Hypothalamus (tissue), 51 donors: ENCODE measurements around the gene AQP9.
A peak's percentile ranks its signal among the peaks of the same experiment; 100 is the strongest.

Experiments used
- DNase-seq, 51 donors: peaks; one replicate each; lab custom pipeline; 2025; lab: John Stamatoyannopoulos, UW

AQP9 gene

DNA sequence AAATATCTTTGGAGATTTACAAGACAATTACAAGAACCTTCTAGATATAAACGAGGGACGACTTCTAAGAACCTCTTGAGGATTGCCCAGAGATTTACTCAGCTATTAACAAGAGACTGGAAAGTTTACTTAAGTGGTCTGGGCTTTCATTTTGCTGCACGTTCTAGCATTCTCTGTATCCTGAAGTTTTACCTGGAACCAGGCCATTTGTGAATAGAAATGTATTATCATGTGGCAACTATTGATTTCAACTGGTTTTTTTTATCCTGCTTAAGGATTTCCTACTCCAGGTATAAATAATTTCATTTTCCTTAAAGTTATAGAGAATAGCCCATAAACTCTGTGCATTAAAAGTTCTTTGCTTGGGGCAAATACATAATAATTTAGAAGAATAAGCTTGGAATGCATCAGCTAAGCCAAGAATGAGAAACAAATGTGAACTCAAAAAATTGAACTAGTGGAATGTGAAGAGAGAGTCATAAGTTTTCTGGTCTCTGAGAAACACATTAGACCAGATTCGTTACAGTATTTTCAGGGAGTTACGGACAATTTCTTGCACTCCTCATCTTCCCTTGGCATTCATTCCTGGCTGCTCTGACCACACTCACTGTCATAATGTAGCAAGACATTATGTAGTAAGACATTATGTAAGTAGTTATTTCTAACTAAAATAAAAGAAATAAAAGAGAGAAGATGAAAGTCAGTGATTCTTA is 1.3 kb downstream of the AQP9 start:
- DNase-seq, result no peak

DNA sequence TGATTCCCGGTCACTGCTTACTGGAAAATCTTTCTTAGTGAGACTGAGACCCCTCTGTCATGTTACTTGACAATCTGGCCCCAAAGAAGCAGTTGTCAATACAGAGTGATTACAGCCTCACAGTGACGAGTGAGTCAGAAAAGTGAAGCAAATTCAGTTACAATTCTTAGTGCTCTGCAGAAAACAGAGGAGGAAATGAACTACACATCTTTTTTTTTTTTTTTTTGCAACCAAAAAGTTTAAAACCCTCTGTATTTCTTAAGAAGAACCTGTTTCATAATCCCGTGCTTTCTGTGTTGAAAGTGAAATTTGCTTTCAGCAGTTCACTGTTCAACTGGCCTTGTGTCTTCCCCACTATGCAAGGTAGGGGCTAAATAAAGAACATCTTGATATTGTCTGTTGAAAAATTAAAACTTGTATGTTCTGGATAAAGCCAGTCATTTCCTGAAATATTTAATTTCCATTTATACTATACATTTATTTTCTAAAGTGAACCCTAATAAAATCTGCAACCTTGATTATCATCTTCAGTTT is 1.9 kb downstream of the AQP9 start:
- no peak for DNase-seq

DNA sequence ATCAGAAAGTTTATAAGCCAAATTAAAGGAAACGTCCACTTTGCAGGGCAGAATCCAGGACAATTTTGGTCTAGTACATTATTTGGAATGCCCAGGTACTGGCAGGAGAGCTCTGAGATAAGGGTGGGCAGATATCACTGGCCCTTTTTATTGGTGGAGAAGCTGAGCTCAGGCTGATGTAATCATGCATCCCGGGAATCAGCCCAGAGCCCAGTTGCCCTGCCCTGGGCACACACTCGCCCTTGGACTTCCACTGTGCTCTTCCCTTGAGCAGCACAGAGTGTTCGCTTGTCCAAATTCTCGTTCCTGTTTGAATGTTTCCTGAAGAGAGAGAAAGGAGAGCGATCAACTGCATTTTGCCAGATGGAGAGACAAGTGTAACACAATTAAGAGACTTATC is 3.7 kb downstream of the AQP9 start:
- no peak for DNase-seq

DNA sequence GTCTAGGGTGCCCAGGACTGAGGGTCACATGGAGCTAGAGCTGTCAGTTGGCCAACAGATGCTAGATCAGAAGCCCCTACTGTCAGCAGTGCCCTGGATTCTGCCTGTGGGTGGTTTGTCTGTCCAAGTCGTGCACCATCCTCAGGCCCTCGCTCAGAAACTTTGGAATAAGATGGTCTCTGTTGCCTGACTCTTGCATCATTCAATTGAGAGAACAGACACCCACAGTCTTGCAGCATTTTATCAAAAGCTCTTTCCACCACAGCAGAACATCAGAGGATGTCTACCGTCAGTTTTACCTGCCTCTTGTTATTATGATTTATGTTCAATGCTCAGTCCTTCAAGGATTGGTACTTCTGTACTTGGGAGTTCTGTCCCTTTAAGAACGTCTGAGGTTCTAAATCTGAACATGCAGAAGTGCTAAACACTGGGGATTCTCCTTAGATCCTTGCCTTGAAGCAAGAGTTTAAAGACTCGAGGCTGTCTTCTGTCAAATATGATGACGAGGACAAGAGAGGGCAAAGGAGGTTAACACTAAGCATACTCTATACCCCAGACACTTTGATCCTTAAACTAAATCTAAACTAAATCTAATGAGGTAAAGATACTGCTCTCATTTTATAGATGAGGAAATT is 4.8 kb downstream of the AQP9 start:
- no peak for DNase-seq

DNA sequence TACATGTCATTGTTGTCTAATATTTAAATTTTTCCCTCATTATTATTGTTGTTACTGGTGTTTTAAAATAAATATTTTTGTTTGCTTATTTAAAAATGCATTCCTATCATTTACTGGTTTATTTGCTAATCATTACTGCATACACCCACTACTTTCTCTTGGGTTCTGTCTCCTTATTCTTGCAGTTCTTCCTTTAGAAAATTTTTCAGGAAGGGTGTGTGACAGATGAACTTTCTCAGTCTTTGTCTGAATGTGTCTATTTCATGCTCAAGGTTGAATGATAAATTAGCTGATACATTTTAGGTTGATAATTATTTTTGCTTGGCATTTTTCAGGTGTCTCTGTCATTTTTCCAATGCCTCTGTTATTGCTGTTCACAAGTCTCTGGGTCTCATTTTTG is 7.4 kb downstream of the AQP9 start:
- DNase-seq, result no peak

DNA sequence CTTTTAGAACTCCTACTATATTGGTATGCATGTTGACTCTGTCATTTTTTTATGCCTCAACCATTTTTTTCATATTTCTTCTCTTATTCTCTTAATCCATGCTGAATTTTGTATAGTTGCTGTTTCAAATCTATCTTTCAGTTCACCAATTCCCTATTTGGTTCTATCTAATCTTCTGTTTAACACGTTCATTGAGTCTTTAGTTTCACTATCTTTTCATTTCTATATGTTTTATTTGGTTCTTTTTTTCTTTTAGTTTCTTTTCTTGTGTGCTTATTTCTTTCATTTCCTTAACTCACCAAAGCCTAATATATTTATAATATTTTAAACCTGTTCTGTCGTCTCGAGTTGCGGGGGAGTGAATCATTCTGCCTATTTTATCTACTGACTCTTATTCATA is 8.0 kb downstream of the AQP9 start:
- DNase-seq, result no peak

DNA sequence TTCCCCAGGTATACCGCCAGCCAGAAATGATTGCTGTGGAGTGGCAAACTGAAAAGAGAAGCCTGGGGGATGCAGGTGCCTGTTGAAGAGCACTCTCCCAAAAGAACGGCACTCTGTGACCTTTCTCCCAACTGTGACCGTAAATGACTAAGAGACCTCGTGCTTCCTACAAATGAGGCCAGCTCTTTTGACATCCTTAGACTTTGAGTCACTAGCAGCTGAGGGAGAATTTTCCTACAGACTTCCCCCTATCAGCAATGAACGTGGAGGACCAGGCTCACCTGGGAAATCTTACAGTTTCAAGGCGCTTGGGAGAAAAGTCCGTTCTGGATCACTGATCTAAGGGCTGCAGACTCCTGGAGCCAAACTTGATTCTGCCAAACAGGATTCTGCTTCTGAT is 8.6 kb downstream of the AQP9 start:
- peak in 1 of 51 donors; percentile 17 for DNase-seq

DNA sequence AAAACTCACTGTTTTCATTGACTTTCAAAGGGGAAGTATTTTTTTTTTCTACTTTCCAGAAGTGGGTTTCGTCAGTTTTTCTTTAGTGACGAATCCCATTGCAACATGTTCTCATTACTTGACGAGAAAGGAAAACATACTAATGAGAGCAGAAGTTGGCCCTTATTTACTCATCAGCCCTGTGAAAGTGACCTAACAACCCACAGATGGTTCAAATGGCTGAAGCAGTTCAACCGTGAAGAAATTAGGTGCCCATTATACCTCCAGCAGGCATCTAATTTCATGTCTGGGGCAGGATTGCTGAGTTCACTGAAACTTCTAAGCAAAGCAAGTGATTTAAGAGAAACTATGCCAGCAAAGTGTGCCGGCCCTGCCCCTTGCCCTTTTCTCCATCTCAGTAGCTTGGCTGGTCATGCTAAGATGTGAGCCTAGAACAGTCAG is 9.0 kb downstream of the AQP9 start:
- DNase-seq, result no peak

DNA sequence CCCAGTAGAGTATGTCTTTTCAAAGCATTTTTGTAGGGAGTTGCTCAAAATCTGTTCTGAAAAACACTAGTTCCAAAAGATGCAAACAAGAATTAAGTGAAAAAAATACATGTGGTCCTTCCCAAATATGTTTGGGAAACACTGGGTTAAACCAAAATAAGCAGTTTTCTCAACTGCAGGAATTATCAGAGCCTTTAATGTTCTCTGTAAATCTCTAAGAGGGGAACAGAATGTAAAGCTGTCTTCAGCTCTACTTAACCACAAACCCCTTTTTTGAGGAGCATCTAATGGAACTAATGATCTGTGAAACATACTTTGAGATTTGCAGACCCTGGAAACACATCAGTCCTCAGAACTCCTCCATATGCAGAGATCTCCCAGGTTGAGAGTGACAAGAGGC is 9.9 kb downstream of the AQP9 start:
- DNase-seq, result no peak

DNA sequence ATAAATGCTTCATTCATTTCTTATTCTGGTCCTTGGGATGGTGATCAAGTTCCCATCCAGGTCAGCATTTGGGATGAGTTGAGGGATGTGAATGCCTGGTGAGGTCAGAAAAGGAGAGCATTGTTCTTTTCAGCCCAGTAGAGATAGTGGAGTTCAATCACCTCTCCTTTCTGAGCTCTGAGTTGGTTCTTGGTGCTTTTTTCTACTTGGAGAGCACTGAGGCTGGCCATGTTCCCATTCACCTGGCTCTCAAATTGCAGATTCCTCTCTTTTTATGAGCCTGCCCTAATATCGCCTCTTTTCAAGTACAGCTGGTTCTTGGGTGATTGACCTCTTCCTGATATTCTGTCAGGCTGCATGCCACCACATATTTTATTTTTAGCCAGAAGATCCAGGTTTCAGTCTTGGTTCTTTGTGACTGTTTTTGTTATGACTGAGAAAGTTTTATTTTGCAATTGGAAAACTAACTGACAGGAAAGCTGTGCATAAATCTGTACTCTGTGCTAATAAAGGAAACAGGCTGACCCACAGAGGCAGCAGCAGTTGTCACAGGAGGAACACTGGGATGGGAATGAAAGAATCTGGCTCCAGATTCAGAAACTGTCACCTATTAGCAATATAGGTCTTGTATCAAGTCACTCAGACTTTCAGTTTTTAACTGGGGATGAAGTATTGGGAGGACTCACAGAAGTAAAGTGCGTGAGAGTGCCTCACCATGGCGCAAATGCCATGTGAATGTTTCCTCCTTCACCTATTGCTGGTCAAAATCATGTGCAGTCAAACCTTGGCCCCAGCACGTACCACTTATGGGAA is 10.7 kb downstream of the AQP9 start:
- no peak for DNase-seq

DNA sequence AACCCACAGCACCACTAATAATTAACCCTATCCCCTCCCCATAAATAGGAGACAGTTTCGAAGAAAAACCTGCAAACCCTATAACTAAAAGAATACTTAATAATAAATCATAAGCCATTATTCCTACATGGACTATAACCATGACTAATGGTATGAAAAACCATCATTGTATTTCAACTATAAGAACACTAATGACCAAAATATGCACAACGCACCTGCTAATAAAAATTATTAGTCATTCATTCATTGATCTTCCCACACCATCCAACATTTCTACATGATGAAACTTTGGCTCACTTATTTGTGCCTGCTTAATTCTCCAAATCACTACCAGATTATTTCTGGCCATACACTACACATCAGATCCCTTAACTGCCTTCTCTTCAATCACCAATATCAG is 16.6 kb downstream of the AQP9 start:
- no peak for DNase-seq

DNA sequence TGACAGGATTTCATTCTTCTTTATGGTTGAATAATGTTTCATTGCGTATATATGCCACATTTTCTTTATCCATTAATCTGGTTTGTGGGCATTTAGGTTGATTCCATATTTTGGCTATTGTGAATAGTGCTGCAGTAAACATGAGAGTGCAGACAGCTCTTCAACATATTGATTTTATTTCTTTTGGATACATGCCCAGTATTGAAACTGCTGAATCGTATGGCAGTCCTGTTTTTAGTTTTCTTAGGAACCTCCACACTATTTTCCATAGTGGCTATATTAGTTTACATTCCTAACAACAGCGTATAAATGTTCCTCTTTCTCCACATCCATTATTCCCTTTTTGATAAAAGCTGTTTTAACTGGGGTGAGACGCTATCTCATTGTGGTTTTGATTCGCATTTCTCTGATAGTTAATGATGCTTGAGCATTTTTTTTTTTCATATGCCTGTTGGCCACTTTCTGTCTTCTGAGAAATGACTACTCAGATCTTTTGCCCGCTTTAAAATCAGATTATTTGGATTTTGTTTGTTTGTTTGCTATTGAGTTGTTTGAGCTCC is 21.7 kb downstream of the AQP9 start:
- DNase-seq, result no peak

DNA sequence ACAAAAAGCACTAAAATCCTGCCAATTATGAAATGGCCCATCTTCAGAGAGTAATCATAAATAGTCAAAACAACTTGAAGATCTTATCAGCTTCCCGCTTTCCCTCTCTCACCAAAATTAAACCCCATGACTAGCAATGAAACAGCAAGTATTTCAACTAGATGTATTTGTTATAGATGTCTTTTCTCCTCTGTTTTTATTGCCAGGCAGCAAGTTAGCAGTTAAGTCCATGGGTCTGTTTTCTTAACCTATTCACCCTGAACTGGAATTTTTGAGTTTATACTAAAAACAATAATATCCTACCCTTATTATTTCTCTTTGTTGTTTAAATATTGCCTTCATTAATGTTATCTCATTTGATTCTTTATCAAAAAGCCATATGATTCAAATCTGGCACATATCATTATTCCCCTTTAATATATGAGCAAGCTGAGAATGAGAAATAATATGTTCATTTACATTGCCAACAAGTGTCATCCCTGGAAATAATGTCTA is 23.3 kb downstream of the AQP9 start:
- no peak for DNase-seq

DNA sequence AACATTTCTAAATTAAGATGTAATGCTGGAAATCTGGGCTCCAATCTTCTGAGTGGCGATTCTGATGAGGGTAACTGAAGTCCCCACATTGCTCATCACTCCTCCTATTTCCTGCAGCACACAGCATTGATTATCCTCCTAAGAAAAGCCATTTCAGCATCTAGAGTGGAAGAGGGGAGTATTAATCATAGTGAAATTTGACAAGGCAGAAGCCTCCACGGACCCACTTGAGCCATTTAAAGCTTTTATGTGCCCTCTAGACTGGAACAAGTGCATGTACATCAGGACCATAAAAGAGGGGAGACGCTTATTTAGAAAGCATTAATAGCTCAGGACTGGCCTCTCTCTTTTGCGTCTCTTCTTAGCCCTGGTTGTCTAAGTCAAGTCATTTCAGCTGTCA is 25.8 kb downstream of the AQP9 start:
- no peak for DNase-seq

DNA sequence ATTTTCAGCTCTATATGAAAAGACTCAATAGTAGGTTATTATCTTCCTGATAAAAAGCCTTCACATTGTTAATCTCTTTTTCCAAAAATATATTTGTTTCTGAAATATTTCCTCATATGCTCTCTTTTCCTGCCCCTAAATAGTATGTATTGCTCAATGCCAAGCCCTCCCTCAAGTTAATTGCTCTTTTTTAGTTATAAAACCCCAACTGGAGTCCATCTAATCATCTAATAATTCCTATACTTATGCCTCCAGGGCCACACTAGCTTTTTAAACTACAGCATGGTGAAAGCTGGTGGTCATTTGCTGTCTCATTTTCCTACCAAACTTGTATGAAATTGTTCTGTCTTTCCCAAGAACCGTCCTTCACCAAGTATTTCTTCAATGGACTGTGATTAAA is 26.7 kb downstream of the AQP9 start:
- DNase-seq, result no peak

DNA sequence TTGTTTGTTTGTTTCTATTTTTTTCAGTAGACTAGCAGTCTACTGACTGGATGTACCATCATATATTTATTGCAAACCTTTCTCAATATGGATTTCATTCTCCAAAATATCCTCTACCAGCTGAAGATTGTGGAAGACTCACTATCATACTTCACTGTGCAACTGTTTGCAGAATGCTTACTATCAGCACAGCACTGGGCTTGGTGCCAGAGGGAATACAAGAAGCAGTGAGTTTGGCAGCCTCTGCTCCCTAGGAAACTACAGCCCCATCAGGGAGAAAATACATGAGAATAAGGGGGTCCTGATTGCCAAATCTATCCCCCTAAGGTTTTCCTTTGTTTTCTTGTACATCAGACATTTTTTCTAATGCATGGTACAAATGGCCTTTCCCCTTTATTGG is 27.5 kb downstream of the AQP9 start:
- peak in 7 of 51 donors; percentile 2 to 27 (median 10) for DNase-seq

DNA sequence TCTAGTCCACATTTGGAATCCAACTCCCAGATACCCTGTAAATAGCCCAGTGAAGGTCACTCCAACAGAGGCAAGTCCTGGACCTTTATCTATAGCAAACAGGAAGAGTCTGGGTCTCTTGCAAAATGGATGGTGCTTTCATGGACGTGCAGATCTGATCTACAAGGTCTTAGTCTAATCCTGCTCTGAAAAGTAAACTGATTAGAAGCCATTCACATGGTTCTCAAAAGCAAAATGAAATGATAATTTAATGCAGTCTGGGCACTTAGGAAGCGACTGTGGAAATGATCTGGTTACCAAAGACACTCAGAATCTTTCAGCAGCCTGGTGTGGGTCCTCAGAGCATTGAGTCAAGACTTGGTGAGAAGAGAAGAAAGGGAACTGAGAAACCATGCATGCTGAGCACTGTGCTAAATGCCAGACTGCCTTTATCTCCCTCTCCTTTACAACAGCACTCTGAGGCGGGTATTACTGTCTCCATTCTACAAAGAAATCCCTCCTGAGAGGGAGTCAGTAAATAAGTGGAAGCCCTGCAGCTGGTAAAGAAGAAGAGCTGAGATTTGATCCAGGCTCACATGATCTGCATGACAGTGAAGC is 29.0 kb downstream of the AQP9 start:
- DNase-seq, result no peak

DNA sequence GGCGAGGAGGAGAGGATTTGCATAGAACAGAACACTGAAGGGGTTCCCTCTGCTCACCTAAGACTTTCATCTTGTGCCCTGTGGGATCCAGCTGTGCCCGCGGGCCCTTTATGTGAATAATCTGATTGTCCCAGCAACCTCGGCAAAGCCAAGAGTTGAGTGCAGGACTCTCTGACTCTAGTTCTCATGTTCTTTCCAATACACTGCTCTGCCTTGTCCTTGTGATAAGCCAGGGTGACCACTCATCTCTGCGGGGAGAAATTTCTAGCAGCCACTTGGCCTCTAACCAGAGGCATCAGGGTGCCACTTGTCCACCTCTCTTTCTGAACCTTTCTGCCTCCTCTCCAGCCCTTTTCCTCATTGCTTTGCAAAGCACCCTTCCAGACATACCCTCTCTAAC is 31.8 kb downstream of the AQP9 start:
- no peak for DNase-seq

DNA sequence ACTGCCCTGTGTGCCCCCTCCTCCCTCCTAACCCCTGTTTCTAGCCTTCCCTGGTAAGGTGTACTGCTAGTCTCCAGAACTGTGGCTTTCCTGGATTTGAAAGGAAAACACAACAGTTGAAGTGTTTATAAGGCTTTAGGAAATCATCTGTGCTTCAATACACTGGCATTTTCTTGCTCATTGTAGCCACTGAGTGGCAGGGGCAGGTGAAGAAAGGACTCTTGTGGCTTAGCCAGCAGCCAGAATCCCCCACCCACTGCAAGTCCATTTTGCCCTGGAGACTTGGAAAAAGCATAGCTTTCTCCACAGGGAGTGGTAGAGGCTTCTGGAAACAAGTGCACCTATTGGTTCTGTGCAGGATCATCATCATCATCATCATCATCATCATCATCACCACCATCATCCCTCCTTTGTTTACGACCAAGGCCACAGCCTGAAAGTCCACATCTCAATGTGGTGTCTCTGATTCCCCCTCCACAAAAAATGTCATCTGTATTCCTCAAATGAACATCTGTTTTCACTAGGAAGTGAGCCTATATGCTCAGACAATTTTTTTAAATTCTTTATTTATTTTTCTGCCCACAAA is 33.4 kb downstream of the AQP9 start:
- no peak for DNase-seq

DNA sequence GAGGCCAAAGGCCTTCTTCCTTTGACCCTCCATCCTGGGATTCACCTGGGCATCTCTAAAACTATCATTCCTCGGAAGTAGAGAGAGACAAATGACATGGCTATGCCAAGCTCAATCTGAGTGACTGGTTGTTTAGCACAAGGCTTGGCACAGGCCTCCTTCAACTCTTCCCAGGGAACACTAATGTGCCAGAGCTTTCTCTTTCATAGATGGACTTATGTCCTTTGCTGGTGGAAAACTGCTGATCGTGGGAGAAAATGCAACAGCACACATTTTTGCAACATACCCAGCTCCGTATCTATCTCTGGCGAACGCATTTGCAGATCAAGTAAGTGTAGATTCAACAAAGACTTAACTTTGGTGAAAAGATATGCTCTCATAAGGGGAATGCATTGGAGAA is 36.5 kb downstream of the AQP9 start:
- no peak for DNase-seq
